Measurements from ENCODE around the gene CIDEA. TPM values are rescaled to one million over a fixed set of nuclear protein-coding genes. Genes with fewer than 3 reads are reported as not detected.
A peak's percentile ranks its signal among the peaks of the same experiment; 100 is the strongest.
"Not testable (repeated sequence)": the region's sequence is repeated elsewhere in the genome, so short reads cannot be mapped to it uniquely, and the experiment has no call there.

Gene CIDEA, protein sequence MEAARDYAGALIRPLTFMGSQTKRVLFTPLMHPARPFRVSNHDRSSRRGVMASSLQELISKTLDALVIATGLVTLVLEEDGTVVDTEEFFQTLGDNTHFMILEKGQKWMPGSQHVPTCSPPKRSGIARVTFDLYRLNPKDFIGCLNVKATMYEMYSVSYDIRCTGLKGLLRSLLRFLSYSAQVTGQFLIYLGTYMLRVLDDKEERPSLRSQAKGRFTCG
- not detected for total RNA-seq

DNA sequence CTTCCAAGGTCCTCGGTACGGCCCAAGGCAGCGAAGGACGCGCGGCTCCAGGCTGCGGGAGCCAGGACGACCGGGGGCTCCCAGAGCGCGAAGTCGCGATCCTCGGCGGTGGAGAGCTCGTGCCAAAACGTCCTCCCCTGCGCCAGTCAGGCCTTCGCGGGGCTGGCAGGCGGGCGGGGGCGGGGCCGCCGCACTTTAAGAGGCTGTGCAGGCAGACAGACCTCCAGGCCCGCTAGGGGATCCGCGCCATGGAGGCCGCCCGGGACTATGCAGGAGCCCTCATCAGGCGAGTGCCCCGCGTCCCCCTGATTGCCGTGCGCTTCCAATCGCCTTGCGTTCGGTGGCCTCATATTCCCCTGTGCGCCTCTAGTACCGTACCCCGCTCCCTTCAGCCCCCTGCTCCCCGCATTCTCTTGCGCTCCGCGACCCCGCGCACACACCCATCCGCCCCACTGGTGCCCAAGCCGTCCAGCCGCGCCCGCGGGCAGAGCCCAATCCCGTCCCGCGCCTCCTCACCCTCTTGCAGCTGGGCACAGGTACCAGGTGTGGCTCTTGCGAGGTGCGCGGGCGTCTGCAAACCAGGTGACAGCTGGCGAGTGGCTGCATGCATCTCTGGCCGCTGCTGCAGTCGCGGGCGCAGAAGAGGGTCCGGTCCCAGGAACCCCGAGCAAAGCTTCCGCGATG lies at the start of gene CIDEA:
Gene CIDEA, plus strand, starts transcription at position 226 of the 684 bp plus-strand sequence. Its CDS starts 23 bp downstream, at position 249.
- no peaks in the 10 kb centered on the region for H3K9me3 ChIP-seq
- peak within 1 kb of the TSS in 1 of 4 donors; percentile 38 for H3K4me3 ChIP-seq
- no peaks in the 10 kb centered on the region for H3K27me3 ChIP-seq
- TF ChIP-seq POLR2A (IDR thresholded peaks at IDR 0.05), result no peak
- TF ChIP-seq, protein P1, sequence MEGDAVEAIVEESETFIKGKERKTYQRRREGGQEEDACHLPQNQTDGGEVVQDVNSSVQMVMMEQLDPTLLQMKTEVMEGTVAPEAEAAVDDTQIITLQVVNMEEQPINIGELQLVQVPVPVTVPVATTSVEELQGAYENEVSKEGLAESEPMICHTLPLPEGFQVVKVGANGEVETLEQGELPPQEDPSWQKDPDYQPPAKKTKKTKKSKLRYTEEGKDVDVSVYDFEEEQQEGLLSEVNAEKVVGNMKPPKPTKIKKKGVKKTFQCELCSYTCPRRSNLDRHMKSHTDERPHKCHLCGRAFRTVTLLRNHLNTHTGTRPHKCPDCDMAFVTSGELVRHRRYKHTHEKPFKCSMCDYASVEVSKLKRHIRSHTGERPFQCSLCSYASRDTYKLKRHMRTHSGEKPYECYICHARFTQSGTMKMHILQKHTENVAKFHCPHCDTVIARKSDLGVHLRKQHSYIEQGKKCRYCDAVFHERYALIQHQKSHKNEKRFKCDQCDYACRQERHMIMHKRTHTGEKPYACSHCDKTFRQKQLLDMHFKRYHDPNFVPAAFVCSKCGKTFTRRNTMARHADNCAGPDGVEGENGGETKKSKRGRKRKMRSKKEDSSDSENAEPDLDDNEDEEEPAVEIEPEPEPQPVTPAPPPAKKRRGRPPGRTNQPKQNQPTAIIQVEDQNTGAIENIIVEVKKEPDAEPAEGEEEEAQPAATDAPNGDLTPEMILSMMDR (IDR thresholded peaks at IDR 0.05), result no peak
- no peak within 1 kb of the TSS for H3K27ac ChIP-seq
- H3K36me3 ChIP-seq, result no peaks in the 10 kb centered on the region
- peaks cover 0 to 16% (median 0%) of the 10 kb centered on the region in 4 donors for H3K4me1 ChIP-seq
- DNase-seq, result no peak

DNA sequence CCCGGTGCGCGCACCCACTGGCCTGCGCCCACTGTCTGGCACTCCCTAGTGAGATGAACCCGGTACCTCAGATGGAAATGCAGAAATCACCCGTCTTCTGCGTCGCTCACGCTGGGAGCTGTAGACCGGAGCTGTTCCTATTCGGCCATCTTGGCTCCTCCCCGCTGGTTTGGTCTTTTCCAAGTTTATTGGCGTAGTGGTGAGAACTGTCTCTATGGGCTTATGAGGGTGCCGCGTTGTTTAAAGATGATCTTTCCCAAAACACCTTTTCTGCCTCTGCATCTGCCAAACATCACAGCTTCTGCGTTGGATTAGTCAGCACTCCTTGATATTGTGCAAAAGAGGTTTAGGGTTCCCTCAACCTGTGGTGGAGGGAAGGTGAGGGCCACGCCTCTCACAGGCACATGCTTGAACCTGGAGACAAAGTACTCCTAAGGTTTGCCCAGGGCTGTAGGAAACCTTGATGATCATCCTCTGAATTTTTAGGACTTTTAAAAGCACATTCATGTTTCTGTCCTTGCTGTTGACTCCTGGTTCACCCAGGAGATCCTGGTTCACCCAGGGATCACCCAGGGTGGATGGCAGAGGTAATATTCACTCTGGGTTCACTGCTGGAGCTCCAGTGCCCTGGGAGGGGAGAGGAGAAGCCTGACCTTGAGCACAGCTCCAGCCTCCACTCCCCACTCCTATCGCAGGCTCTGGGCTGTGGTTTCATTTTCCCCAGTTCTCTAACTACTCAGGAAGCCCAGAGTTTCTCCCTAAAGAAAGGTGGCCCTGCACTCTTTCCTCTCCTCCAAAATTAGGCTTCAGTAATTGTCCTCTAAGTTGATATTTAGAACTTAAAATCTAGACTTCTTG lies 45.6 kb upstream of the CIDEA start:
- not testable (repeated sequence) for H3K27me3 ChIP-seq, DNase-seq, H3K9me3 ChIP-seq, H3K4me1 ChIP-seq, H3K4me3 ChIP-seq, H3K27ac ChIP-seq, H3K36me3 ChIP-seq

DNA sequence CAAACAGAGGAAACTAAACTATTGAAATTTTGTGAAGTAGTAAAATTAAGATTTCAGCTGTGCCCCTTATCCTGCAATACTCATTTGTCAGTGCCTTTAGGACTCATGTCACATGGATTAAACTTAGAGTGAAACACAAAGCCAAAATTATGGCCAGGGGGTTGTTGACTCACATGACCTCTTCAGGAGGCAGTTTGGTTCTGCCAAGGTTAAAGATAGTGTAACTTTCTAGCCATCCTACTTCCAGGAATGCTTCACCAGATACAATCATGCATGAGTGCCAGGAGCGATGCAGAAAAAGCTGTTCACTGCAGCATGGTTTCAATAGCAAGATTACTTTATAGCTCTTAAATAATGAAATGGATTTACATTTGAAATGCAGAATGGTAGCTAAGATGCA lies 41.9 kb upstream of the CIDEA start:
- not testable (repeated sequence) for H3K27ac ChIP-seq, H3K4me1 ChIP-seq, H3K27me3 ChIP-seq, H3K36me3 ChIP-seq, H3K4me3 ChIP-seq, H3K9me3 ChIP-seq, DNase-seq

DNA sequence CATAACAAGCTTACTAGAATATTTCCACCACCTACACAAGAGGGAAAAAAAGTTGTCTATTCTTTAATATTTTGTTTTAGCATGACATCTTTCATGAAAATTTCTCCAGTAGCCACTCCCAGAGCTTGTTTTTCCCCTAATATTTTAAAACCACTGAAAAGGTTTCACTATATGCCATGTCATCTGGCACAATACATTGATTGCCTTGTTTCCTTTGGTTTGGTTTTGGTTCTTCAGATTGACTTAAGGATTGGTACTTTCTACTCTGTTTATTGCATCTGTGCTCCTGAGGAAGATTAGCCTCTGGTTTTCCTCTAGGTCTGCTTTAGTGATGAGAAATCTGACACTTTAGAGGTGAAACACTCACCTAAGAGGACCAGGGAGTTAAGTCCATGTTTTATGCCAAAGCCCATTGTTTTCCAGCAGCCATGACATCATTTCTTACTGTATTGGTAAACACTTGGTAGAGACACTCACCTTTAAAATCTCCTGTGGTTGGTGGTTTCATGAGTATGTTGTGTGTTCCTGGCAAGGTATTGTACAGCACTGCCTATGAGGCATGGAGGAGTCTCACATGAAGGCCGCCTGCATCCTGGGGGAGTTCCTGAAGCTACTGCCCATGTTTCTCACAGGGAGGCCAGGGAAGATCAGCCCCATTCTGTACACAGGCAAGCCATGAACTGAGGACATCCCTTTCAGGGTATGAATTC lies 39.7 kb upstream of the CIDEA start:
- DNase-seq, result not testable (repeated sequence)

DNA sequence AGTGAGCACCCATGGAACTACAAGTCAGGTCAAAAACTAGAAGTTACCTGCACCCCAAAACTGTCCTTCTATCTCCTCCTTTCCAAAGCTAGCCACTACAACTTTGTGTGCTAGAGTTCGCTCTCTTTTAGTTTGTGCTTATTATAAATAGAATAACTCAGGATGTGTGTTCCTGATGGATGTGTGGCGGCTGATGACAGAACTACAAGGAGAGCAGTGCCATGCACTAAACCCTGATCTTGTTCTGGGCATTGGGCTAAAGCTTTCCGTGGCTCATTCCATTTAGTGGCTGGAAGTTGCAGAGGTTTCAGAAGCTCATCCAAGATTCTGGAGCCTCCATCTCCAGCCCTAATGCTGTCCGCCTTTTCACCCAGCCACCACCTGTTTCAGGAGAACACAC lies 37.7 kb upstream of the CIDEA start:
- H3K27me3 ChIP-seq, H3K9me3 ChIP-seq, H3K36me3 ChIP-seq, H3K4me1 ChIP-seq, DNase-seq, H3K27ac ChIP-seq, H3K4me3 ChIP-seq: not testable (repeated sequence)

More for the DNA sequence above, 39.7 kb upstream of the CIDEA start:
- H3K9me3 ChIP-seq, H3K27me3 ChIP-seq, H3K4me1 ChIP-seq, H3K4me3 ChIP-seq, H3K36me3 ChIP-seq, H3K27ac ChIP-seq: not testable (repeated sequence)

DNA sequence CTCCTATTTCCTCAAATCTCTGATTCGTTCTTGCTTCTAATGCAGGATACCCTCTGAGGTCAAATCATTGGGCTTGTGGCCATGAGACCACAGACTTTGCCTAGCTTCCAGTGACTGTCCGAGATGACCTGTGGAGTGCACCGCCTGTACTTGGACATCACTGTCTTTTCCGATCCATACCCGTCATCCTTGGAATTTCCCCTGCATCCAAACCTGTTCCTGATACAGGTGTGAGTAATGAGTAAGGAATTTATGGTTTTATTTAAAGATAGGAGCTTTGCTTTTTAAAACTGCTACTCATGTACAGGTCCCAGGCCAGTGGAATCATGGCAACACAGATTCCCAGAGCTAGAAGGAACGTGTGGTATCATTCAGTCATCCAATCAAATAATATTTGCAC lies 35.6 kb upstream of the CIDEA start:
- not testable (repeated sequence) for H3K27ac ChIP-seq, H3K36me3 ChIP-seq, H3K4me3 ChIP-seq, DNase-seq, H3K4me1 ChIP-seq, H3K27me3 ChIP-seq, H3K9me3 ChIP-seq

DNA sequence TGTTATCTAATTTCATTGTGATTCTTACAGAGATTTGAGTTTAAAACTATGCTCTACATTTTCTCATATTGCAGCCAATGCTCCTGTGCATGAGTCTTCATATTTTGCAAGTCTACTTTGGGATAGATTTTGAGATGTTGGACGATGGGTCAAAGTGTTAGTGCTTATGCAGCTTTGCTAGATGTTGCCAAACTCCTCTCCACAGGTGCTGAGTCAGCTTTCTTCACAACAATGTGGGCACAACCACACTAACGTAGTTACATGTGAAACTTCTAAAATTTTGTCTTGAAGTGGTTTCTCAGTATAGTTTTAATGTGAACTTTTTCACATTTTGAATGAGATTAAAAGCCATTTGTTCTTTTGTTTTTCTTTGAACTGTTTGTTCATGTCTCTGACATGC lies 32.1 kb upstream of the CIDEA start:
- not testable (repeated sequence) for DNase-seq, H3K4me3 ChIP-seq, H3K9me3 ChIP-seq, H3K27me3 ChIP-seq, H3K27ac ChIP-seq, H3K36me3 ChIP-seq, H3K4me1 ChIP-seq

DNA sequence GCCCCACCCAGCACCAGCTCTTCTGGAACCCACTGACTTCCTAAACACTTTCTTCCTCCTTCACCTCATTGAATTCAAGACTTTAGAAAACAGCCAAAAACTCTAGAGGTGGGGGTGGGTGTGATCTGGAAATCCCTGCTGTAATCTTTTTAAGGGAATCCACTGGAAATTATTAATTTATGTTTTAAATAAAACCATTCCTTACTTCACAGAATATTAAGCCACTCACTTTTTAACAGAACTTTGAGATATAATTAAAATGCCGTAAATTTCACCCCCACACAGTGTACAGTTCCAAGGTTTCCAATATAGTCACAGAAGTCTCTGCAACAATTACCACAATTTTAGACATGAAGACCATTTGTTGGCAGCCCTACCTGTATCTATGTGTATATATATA lies 30.8 kb upstream of the CIDEA start:
- not testable (repeated sequence) for H3K36me3 ChIP-seq, DNase-seq, H3K27me3 ChIP-seq, H3K4me1 ChIP-seq, H3K4me3 ChIP-seq, H3K27ac ChIP-seq, H3K9me3 ChIP-seq

DNA sequence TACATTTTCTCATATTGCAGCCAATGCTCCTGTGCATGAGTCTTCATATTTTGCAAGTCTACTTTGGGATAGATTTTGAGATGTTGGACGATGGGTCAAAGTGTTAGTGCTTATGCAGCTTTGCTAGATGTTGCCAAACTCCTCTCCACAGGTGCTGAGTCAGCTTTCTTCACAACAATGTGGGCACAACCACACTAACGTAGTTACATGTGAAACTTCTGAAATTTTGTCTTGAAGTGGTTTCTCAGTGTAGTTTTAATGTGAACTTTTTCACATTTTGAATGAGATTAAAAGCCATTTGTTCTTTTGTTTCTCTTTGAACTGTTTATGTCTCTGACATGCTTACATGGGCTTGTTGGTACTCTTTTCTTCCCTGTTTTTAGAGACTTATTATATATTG lies 27.4 kb upstream of the CIDEA start:
- H3K36me3 ChIP-seq, DNase-seq, H3K4me3 ChIP-seq, H3K9me3 ChIP-seq, H3K4me1 ChIP-seq, H3K27ac ChIP-seq, H3K27me3 ChIP-seq: not testable (repeated sequence)

DNA sequence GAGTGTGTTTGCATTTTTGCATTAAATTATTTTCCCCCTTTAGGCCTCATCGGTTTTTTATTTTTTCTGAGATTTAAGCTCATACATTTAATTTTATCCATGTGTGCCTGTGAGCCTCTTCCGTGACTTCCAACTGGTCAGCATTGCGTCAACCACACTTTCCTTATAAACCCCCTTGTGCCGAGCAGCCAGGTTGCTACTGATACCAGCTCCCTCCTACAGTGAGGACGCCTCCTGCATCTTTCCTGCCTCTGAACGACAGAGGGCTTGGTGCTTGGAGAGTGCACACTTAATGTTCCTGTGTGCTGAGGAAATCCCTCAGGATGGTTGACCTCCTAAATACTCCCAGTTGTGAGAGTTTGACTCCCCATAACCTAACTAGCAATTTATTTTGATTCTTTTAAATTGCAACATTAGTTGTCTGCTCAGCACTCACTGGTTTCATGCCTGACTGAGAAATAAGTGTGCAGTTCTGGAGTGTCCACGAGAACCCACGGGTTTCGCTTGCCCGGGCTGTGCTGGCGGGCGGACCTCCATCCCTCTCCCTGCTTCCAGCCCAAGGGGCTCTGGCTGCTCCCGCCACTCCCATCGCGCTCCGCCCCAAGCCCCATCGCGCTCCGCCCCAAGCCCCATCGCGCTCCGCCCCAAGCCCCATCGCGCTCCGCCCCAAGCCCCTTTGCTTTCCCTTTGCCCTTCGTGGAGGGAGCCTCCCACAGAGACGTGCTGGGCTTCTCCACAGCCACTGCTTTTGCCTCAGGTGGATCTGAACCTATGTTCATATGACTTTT lies 26.6 kb upstream of the CIDEA start:
- not testable (repeated sequence) for H3K4me1 ChIP-seq, H3K4me3 ChIP-seq, H3K9me3 ChIP-seq, DNase-seq, H3K27me3 ChIP-seq, H3K27ac ChIP-seq, H3K36me3 ChIP-seq

DNA sequence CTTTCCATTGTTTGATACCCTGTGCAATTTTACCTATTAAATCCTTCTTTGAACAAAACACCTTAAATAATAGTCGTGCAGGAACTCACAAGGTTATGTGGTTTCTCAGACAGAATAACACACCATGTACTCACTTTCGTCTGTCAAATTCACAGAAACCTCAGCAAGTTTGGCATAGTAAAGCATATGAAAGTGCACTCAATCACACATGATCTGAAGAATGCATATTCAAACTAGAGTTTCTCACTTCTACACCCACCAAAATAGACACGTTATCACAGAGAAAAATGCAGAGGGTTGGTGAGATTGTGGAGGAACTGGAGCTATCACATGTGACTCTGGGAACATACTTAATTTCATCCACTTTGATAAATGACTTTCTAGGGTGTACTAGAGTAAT lies 25.9 kb upstream of the CIDEA start:
- not testable (repeated sequence) for DNase-seq, H3K27me3 ChIP-seq, H3K4me1 ChIP-seq, H3K36me3 ChIP-seq, H3K9me3 ChIP-seq, H3K27ac ChIP-seq, H3K4me3 ChIP-seq

DNA sequence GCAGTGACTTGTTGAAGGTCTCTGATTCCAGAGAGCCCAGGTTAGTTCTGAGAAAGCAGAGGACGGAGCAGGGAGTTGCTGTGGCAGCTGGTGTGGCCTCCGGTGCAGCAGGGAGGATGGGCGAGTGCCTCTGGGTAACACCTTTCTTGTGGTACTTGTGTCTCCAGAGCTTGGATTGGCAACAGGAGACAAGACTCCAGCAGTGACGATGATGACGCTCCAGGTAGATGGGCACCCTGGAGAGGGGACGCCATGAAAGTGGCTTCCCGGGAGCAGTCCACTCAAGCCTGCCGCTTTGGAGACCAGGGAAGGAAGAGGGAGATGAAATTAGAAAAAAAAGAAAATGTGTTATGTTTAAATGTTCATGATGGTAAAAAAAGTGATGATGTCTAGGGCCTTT lies 23.6 kb upstream of the CIDEA start:
- not testable (repeated sequence) for DNase-seq, H3K4me1 ChIP-seq, H3K4me3 ChIP-seq

More for the DNA sequence above, 23.6 kb upstream of the CIDEA start:
- not testable (repeated sequence) for H3K36me3 ChIP-seq, H3K9me3 ChIP-seq, H3K27me3 ChIP-seq, H3K27ac ChIP-seq

Measured in Peyer's patch (tissue), 4 donors.